ENCODE data around the gene OXSM. TPM values are rescaled to one million over a fixed set of nuclear protein-coding genes. Genes with fewer than 3 reads are reported as not detected.

Gene OXSM
- total and polyA plus RNA-seq, 10 of the 15 experiments (the other 5 are each of a cell fraction or from before 2014, with no cell fraction given): 12.9 to 37.5 (median 22.1) TPM

DNA sequence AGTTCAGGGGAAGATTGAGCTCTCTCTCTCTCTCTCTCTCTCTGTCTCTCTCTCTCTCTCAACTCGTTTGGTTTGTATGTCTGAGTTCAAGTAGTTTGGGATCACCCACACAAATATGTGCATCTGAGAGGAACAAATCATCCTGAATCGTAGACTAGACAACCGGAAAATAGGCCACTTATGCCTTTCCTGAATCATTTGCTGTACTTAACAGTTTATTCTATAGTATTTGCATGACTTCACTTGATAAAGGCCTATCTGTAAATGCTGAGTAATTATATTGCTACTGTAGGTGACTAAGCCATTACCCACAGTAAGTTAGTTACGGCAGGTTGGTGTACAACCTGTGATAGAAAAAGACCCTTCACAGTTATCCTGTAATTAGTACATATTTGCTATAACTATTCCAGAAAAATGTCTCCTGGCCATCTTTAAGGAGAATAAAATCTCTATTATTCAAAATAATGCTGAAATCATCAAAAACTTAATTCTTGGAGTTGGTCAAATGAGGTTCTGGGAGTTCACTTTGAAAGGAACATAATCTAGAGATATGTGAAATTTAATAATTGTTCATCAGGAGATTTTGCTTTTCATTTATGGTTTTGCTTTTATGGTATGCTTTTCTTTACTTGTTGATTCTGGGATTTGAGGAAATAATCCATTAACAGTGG, 31.1 kb downstream of the OXSM start (continued):
- TF ChIP-seq CEBPB (IDR thresholded peaks at IDR 0.05; ENCODE audit: borderline replicate concordance in 1 of 2, low read depth in 2 of 2, low read length in 2 of 2) (no peak), RBBP5 (conservative IDR thresholded peaks at IDR 0.05) (no peak), RAD51 (IDR thresholded peaks at IDR 0.05) (no peak)

DNA sequence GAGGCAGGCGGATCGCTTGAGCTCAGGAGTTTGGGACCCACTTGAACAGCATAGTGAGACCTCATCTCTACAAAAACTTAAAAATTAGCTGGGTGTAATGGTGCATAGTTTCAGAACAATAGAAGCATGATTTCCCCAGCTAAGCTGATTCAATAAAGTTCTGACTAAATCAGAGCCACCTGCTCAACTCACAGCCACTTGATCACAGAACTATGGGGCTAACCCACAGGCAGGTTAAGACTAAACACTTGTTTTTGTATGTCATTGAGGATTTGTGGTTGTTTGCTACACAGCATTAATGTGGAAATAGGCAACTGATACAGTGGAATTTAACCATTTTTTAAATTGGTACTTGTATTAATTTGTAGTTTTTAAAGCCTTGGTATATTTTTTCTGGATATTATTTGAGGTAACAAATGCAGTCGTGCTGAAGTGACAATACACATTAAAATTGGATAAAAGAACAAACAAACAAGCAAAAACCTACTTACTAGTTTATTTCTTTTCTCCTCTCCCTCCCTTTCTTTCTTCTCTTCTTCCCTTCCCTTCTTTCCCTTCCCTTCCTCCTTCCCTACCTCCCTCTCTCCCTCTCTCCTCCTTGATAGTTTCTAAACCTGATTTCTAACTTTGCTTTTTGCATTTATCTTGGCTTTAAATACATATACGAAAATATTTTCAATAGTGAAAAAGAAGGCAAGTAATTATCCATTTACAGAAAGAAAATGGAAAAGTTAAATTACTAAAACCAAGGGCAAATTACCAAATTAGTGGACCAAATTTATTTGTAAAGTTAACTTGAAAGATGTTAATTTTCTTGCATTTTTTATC, 32.1 kb downstream of the OXSM start:
- no peaks in the 10 kb centered on the region for H3K27me3 ChIP-seq (replicated peaks in 1 of 2; ENCODE audit: control insufficient read depth in 2 of 2, insufficient read depth in 2 of 2, low read length in 1 of 2)
- no peak for TF ChIP-seq TARDBP (IDR thresholded peaks at IDR 0.05; ENCODE audit: borderline replicate concordance)
- no peak for TF ChIP-seq YY1 (IDR thresholded peaks at IDR 0.05; ENCODE audit: low read depth, low read length)
- TF ChIP-seq RUNX3 (IDR thresholded peaks at IDR 0.05; ENCODE audit: low read length): no peak
- no peak for TF ChIP-seq TCF3 (IDR thresholded peaks at IDR 0.05; ENCODE audit: borderline replicate concordance, insufficient read depth, low read depth, low read length)
- TF ChIP-seq DPF2 (IDR thresholded peaks at IDR 0.05): no peak
- TF ChIP-seq POU2F2 (IDR thresholded peaks at IDR 0.05; ENCODE audit: borderline replicate concordance, low read depth, low read length): no peak
- TF ChIP-seq PAX8 (IDR thresholded peaks at IDR 0.05): no peak
- TF ChIP-seq FOXK2 (IDR thresholded peaks at IDR 0.05): no peak
- TF ChIP-seq SIN3A (IDR thresholded peaks at IDR 0.05; ENCODE audit: low read depth, low read length): no peak
- no peak for TF ChIP-seq KAT2A (conservative IDR thresholded peaks at IDR 0.05; ENCODE audit: control insufficient read depth, low read depth, low read length)
- no peak for TF ChIP-seq STAT3 (IDR thresholded peaks at IDR 0.05; ENCODE audit: low read depth, low read length)
- no peak for TF ChIP-seq RAD51 (IDR thresholded peaks at IDR 0.05)
- TF ChIP-seq SMAD5 (IDR thresholded peaks at IDR 0.05; ENCODE audit: low read depth): no peak
- no peak for TF ChIP-seq BMI1 (IDR thresholded peaks at IDR 0.05; ENCODE audit: borderline replicate concordance)
- TF ChIP-seq SP1 (IDR thresholded peaks at IDR 0.05; ENCODE audit: low read depth, low read length): no peak
- no peak for TF ChIP-seq SREBF1 (IDR thresholded peaks at IDR 0.05; ENCODE audit: low read length)
- no peak for TF ChIP-seq CBX3 (IDR thresholded peaks at IDR 0.05; ENCODE audit: borderline replicate concordance, low read depth)
- TF ChIP-seq CBFB (IDR thresholded peaks at IDR 0.05; ENCODE audit: low read depth): no peak
- TF ChIP-seq ZNF207 (IDR thresholded peaks at IDR 0.05; ENCODE audit: borderline replicate concordance): no peak
- no peak for TF ChIP-seq ZZZ3 (IDR thresholded peaks at IDR 0.05; ENCODE audit: control insufficient read depth, insufficient read length, low read depth)
- FAIRE-seq (no peak), DNase-seq (ENCODE audit: low read depth, low spot score) (no peak), ATAC-seq (no peak)
- CTCF ChIA-PET: interaction anchor here (0.5 kb wide), 1 partner anchor 36 kb away, joined by 3 read pairs; no protein-coding TSS in a partner anchor
- H3K4me1 ChIP-seq (ENCODE audit: control insufficient read depth, insufficient read depth, low read length): peaks cover 3% of the 10 kb centered on the region; the same call in 1 of the 2 replicates
- 63% methylated on average over 4 of the region's 4 CpGs for WGBS (ENCODE audit: insufficient coverage, insufficient replicate concordance, low lambda C conversion rate, missing lambda C conversion rate)
- H4K20me1 ChIP-seq (ENCODE audit: control insufficient read depth, insufficient read depth): no peaks in the 10 kb centered on the region
- POLR2A ChIA-PET: no interaction called here
- H3K4me3 ChIP-seq: no peak overlapping the region
- H3K79me2 ChIP-seq (ENCODE audit: control insufficient read depth, insufficient read depth, low read length): no peaks in the 10 kb centered on the region
- H3K36me3 ChIP-seq (ENCODE audit: control insufficient read depth in 2 of 2, insufficient read depth in 2 of 2, low read length in 1 of 2): no peaks in the 10 kb centered on the region
- H3K4me2 ChIP-seq (ENCODE audit: control insufficient read depth, insufficient read depth): no peak overlapping the region
- no peak overlapping the region for H3K27ac ChIP-seq (ENCODE audit: control insufficient read depth, insufficient read depth)
- in situ Hi-C loops (cut with MboI) (no loop called here), intact Hi-C loops (cut with micrococcal nuclease; ENCODE audit: unreplicated experiment) (no loop called here)
- no peak overlapping the region for H3K9ac ChIP-seq (ENCODE audit: control insufficient read depth, insufficient read depth, low read length)
- SMC1A ChIA-PET (ENCODE audit: uncharacterized antibody, unreplicated experiment): interaction anchor here (1.4 kb wide), 1 partner anchor 27 kb away, joined by 3 read pairs; no protein-coding TSS in a partner anchor
- RAD21 ChIA-PET (ENCODE audit: unreplicated experiment): interaction anchor here (1.0 kb wide), 1 partner anchor 35 kb away, joined by 3 read pairs; no protein-coding TSS in a partner anchor
- no TSS peak for BruUV-seq (replicated peaks)
- H3K9me3 ChIP-seq (replicated peaks; ENCODE audit: control insufficient read depth, insufficient read depth, low read length): no peaks in the 10 kb centered on the region
- H2AFZ ChIP-seq (ENCODE audit: control insufficient read depth, low read depth, low read length): no peak overlapping the region
